ENCODE measurements around the gene PTPN1.

- TF ChIP-seq EZH2 (IDR thresholded peaks at IDR 0.05; ENCODE audit: low read length, missing control alignments) (no peak), CTCF (conservative IDR thresholded peaks at IDR 0.05 in 1 of 2, IDR thresholded peaks at IDR 0.05 in 1 of 2; ENCODE audit: low read depth in 1 of 2, low read length in 2 of 2) (no peak)
Measured at GRCh38 chr20:50536333-50536732, 26.1 kb downstream of the PTPN1 start.
